HCT116 (cell line): ENCODE results near the gene INTS1.

ENCODE experiments used
- CTCF ChIP-seq, 3 experiments: fragments of 200-600 bp in 1 of 3; sonication (generic) in 1 of 3; IDR thresholded peaks in 2 of 3; conservative IDR thresholded peaks in 1 of 3; 2 replicates each; pipeline ENCODE4 v1.5.1; 2012 to 2017; ENCODE audit warnings: low read depth in 2 of 3, low read length in 2 of 3, antibody characterized with exemption in 1 of 3, borderline replicate concordance in 1 of 3, control low read depth in 1 of 3, mild to moderate bottlenecking in 1 of 3, mixed read lengths in 1 of 3, mixed run types in 1 of 3, moderate library complexity in 1 of 3; ENCODE audit not compliant: insufficient read depth in 1 of 3
- EGR1 ChIP-seq: IDR thresholded peaks from 2 replicates; pipeline ENCODE4 v1.6.1; 2012; ENCODE audit warnings: low read depth
- ELF1 ChIP-seq: IDR thresholded peaks from 2 replicates; pipeline ENCODE4 v1.6.1; 2012; ENCODE audit warnings: low read depth, borderline replicate concordance
- EZH2 ChIP-seq: fragments of 200-600 bp; sonication (generic); IDR thresholded peaks from 2 replicates; pipeline ENCODE4 v1.6.1; 2017; ENCODE audit warnings: antibody characterized with exemption, mixed run types
- EZH2phosphoT487 ChIP-seq: fragments of 200-600 bp; IDR thresholded peaks from 2 replicates; pipeline ENCODE4 v1.6.1; 2018; ENCODE audit warnings: antibody characterized with exemption, borderline replicate concordance
- POLR2A ChIP-seq: IDR thresholded peaks from 2 replicates; pipeline ENCODE4 v1.7.0; 2011; ENCODE audit warnings: borderline replicate concordance; ENCODE audit not compliant: insufficient read depth, insufficient read length; ENCODE audit errors: extremely low read depth
- REST ChIP-seq: IDR thresholded peaks from 2 replicates; pipeline ENCODE4 v1.6.1; 2012; ENCODE audit warnings: low read depth

- TF ChIP-seq CTCF (IDR thresholded peaks at IDR 0.05 in 2 of 3, conservative IDR thresholded peaks at IDR 0.05 in 1 of 3; ENCODE audit: borderline replicate concordance in 1 of 3, insufficient read depth in 1 of 3, low read depth in 2 of 3, low read length in 2 of 3) = no peak
- TF ChIP-seq EZH2 = no peak
- no peak for TF ChIP-seq REST
- no peak for TF ChIP-seq POLR2A
- TF ChIP-seq EZH2phosphoT487 = no peak
- TF ChIP-seq ELF1 = no peak
- no peak for TF ChIP-seq EGR1
Measured at GRCh38 chr7:1466524-1467271, 37.5 kb downstream of the INTS1 start.
